H1 (cell line): Measurements from ENCODE around the gene PLEKHG5. TPM values are rescaled to one million over a fixed set of nuclear protein-coding genes. Genes with fewer than 3 reads are reported as not detected.

ENCODE experiments used
- CTCF ChIA-PET: fragments of 300-600 bp; sonication (Branson Sonifier 250); formaldehyde crosslinking; loops from one replicate; lab custom pipeline; 2021; ENCODE audit not compliant: partially characterized antibody; lab: Charles Lee
- POLR2A ChIA-PET: fragments of 300-600 bp; sonication (Branson Sonifier 250); formaldehyde crosslinking; loops from one replicate; lab custom pipeline; 2021; ENCODE audit warnings: inconsistent platforms; ENCODE audit not compliant: partially characterized antibody; lab: Charles Lee
- DNase-seq, 2 experiments: peaks; one replicate each; pipeline versions ENCODE4 v3.0.0 to v3.0.0-alpha.2; 2010 to 2022; ENCODE audit warnings: low spot score in 2 of 2, low read depth in 1 of 2, mixed read lengths in 1 of 2
- FAIRE-seq: peaks from 2 replicates; lab custom pipeline; 2011; peaks lifted over from hg19 to GRCh38; lab: Jason Lieb, UNC
- H2AFZ ChIP-seq: 2 replicates; pipeline ENCODE4 v1.8.1; 2012; ENCODE audit warnings: low read length, inconsistent platforms
- H2AK5ac ChIP-seq: 2 replicates; pipeline ENCODE4 v1.6.1; 2013; ENCODE audit warnings: low read depth, low read length
- H2BK120ac ChIP-seq: replicated peaks from 2 replicates; pipeline ENCODE3; 2013; ENCODE audit warnings: low read depth, low read length, inconsistent platforms
- H2BK12ac ChIP-seq: 2 replicates; pipeline ENCODE4 v1.6.1; 2013; ENCODE audit warnings: low read depth, low read length
- H2BK15ac ChIP-seq: 2 replicates; pipeline ENCODE4 v1.6.1; 2013; ENCODE audit warnings: low read length
- H2BK20ac ChIP-seq: 2 replicates; pipeline ENCODE4 v1.6.1; 2013; ENCODE audit warnings: low read length
- H2BK5ac ChIP-seq: 2 replicates; pipeline ENCODE4 v1.6.1; 2013; ENCODE audit warnings: low read depth, low read length
- H3K14ac ChIP-seq: 2 replicates; pipeline ENCODE4 v1.6.1; 2013; ENCODE audit warnings: inconsistent platforms; ENCODE audit not compliant: insufficient read length
- H3K18ac ChIP-seq: 2 replicates; pipeline ENCODE4 v1.6.1; 2013; ENCODE audit warnings: low read length; ENCODE audit errors: extremely low read depth
- H3K23ac ChIP-seq: 2 replicates; pipeline ENCODE4 v1.6.1; 2013; ENCODE audit warnings: inconsistent platforms; ENCODE audit not compliant: insufficient read length
- H3K23me2 ChIP-seq: 2 replicates; pipeline ENCODE4 v1.6.1; 2013; ENCODE audit warnings: low read depth, low read length
- H3K27ac ChIP-seq: 2 replicates; pipeline ENCODE4 v1.6.1; 2011; ENCODE audit warnings: low read depth, low read length, inconsistent platforms
- H3K27me3 ChIP-seq, 4 experiments: replicated peaks in 1 of 4; 1 replicate in 1 of 4; 2 replicates in 3 of 4; pipeline versions ENCODE4 v1.6.1 to v1.8.1; 2011 to 2013; ENCODE audit warnings: low read length in 3 of 4, mild to moderate bottlenecking in 3 of 4, inconsistent platforms in 2 of 4, mixed read lengths in 2 of 4, moderate library complexity in 1 of 4; ENCODE audit not compliant: control insufficient read depth in 3 of 4, insufficient read depth in 3 of 4; ENCODE audit errors: extremely low read depth in 1 of 4
- H3K36me3 ChIP-seq, 4 experiments: 2 replicates each; pipeline versions ENCODE4 v1.6.1 to v1.8.1; 2011 to 2013; ENCODE audit warnings: mild to moderate bottlenecking in 4 of 4, low read length in 3 of 4, moderate library complexity in 2 of 4, control low read depth in 1 of 4, inconsistent platforms in 1 of 4; ENCODE audit not compliant: insufficient read depth in 4 of 4, control insufficient read depth in 2 of 4
- H3K4ac ChIP-seq: replicated peaks from 2 replicates; pipeline ENCODE3; 2013; ENCODE audit warnings: low read length, low read depth, mixed read lengths, inconsistent platforms; ENCODE audit not compliant: insufficient read length
- H3K4me1 ChIP-seq, 4 experiments: replicated peaks in 1 of 4; 1 replicate in 1 of 4; 2 replicates in 3 of 4; pipeline versions ENCODE4 v1.6.1 to v1.8.1; 2011 to 2013; ENCODE audit warnings: low read length in 3 of 4, inconsistent platforms in 2 of 4, mixed read lengths in 1 of 4; ENCODE audit not compliant: insufficient read depth in 4 of 4, control insufficient read depth in 3 of 4
- H3K4me2 ChIP-seq, 2 experiments: 2 replicates each; pipeline versions ENCODE4 v1.6.1 to v1.8.1; 2011 to 2013; ENCODE audit warnings: low read depth in 2 of 2, low read length in 2 of 2, control low read depth in 1 of 2, inconsistent platforms in 1 of 2, mild to moderate bottlenecking in 1 of 2; ENCODE audit not compliant: insufficient read depth in 1 of 2
- H3K4me3 ChIP-seq, 4 experiments: fragments of 200-600, 300-600 bp in 1 of 4; sonication (generic), shearing (Covaris generic), sonication (Bioruptor Twin) in 1 of 4; 2 replicates each; pipeline versions ENCODE4 v1.5.1 to v1.8.1; 2011 to 2016; ENCODE audit warnings: low read length in 4 of 4, low read depth in 3 of 4, control low read depth in 2 of 4, inconsistent platforms in 2 of 4, mild to moderate bottlenecking in 2 of 4, mixed read lengths in 1 of 4, moderate library complexity in 1 of 4; ENCODE audit not compliant: insufficient read depth in 2 of 4; ENCODE audit errors: extremely low read depth in 1 of 4
- H3K56ac ChIP-seq: replicated peaks from 2 replicates; pipeline ENCODE3; 2013; ENCODE audit warnings: low read depth, mild to moderate bottlenecking, mixed read lengths, low read length, inconsistent platforms; ENCODE audit not compliant: insufficient read length
- H3K79me1 ChIP-seq: 2 replicates; pipeline ENCODE4 v1.6.1; 2013; ENCODE audit warnings: low read depth, low read length, control low read depth
- H3K79me2 ChIP-seq, 2 experiments: 2 replicates each; pipeline versions ENCODE4 v1.6.1 to v1.8.1; 2012 to 2013; ENCODE audit warnings: low read length in 2 of 2, mild to moderate bottlenecking in 2 of 2, inconsistent platforms in 1 of 2; ENCODE audit not compliant: insufficient read depth in 2 of 2, control insufficient read depth in 1 of 2
- H3K9ac ChIP-seq, 4 experiments: replicated peaks in 1 of 4; 1 replicate in 1 of 4; 2 replicates in 3 of 4; pipeline versions ENCODE4 v1.6.1 to v1.8.1; 2011 to 2013; ENCODE audit warnings: low read depth in 3 of 4, low read length in 3 of 4, control low read depth in 2 of 4, mild to moderate bottlenecking in 2 of 4, moderate library complexity in 2 of 4, inconsistent platforms in 1 of 4; ENCODE audit errors: extremely low read depth in 1 of 4
- H3K9me3 ChIP-seq, 2 experiments: 2 replicates each; pipeline versions ENCODE4 v1.6.1 to v1.8.1; 2012 to 2013; ENCODE audit warnings: mild to moderate bottlenecking in 2 of 2, moderate library complexity in 2 of 2, control low read depth in 1 of 2, inconsistent platforms in 1 of 2, low read depth in 1 of 2, low read length in 1 of 2, mixed read lengths in 1 of 2; ENCODE audit not compliant: insufficient read depth in 2 of 2
- H4K20me1 ChIP-seq, 2 experiments: replicated peaks in 1 of 2; 2 replicates each; pipeline versions ENCODE3 to v1.8.1; 2011 to 2013; ENCODE audit warnings: inconsistent platforms in 2 of 2, low read length in 2 of 2, mild to moderate bottlenecking in 1 of 2; ENCODE audit not compliant: insufficient read depth in 2 of 2, control insufficient read depth in 1 of 2
- H4K5ac ChIP-seq: 2 replicates; pipeline ENCODE4 v1.6.1; 2013; ENCODE audit warnings: low read length, low read depth, mixed read lengths, inconsistent platforms; ENCODE audit not compliant: insufficient read length
- H4K8ac ChIP-seq: 2 replicates; pipeline ENCODE4 v1.8.0; 2013; ENCODE audit warnings: mild to moderate bottlenecking, moderate library complexity, low read length, inconsistent platforms; ENCODE audit not compliant: insufficient read depth; ENCODE audit errors: extremely low read depth
- H4K91ac ChIP-seq: replicated peaks from 2 replicates; pipeline ENCODE3; 2013; ENCODE audit warnings: low read length, mixed read lengths, inconsistent platforms; ENCODE audit not compliant: insufficient read length
- BRCA1 ChIP-seq: IDR thresholded peaks from 2 replicates; pipeline ENCODE4 v1.6.1; 2012; ENCODE audit warnings: low read depth, low read length, improper control_type of control experiment
- CBX8 ChIP-seq: fragments of 300-800, 300-1000 bp; sonication (generic); IDR thresholded peaks from 2 replicates; pipeline ENCODE4 v1.7.1; 2016; ENCODE audit warnings: low read depth, low read length, borderline replicate concordance
- CEBPB ChIP-seq: IDR thresholded peaks from 2 replicates; pipeline ENCODE4 v1.6.1; 2012; ENCODE audit warnings: low read depth, low read length
- EGR1 ChIP-seq: IDR thresholded peaks from 2 replicates; pipeline ENCODE4 v1.6.1; 2011; ENCODE audit warnings: low read depth, low read length, borderline replicate concordance
- TEAD4 ChIP-seq: IDR thresholded peaks from 2 replicates; pipeline ENCODE4 v1.6.1; 2012; ENCODE audit warnings: low read depth, low read length, inconsistent platforms, mixed read lengths
- WGBS, 2 experiments: shearing (Covaris generic) in 1 of 2; methylation state at CpG; one replicate each; pipeline versions ENCODE4 v1.1.6 to v1.1.7; 2013 to 2015; ENCODE audit warnings: low lambda C conversion rate in 2 of 2, mixed read lengths in 2 of 2, inconsistent platforms in 1 of 2, low coverage in 1 of 2, missing lambda C conversion rate in 1 of 2; ENCODE audit not compliant: insufficient replicate concordance in 2 of 2, insufficient coverage in 1 of 2, insufficient read length in 1 of 2; ENCODE audit errors: extremely low coverage in 1 of 2, missing lambda C conversion rate in 1 of 2; 5-methylcytosine and 5-hydroxymethylcytosine counted together
- polyA plus RNA-seq, 7 experiments: library from polyadenylated mRNA; depleted of rRNA in 3 of 7; stranded (reverse) in 5 of 7; unstranded in 2 of 7; fragments of >200 nt in 5 of 7; fragments of 200-250 nt in 2 of 7; gene quantifications; 1 replicate in 5 of 7; 2 replicates in 1 of 7; 4 replicates in 1 of 7; pipeline versions ENCODE4 v1.2.1 to v1.2.3, GENCODE V29; 2011 to 2013; ENCODE audit warnings: missing spikeins in 2 of 7, mixed read lengths in 2 of 7
- total RNA-seq: library from RNA; stranded (reverse); fragmentation: NEBNext Ultra II Directional; extraction: Animal tissue kit (Norgen Biotek cat#: 25700); gene quantifications from 2 replicates; pipeline ENCODE4 v1.2.1, GENCODE V29; 2021
- TF ChIP-seq, protein P1 (sequence below): IDR thresholded peaks from 2 replicates; pipeline ENCODE4 v1.6.1; 2012; ENCODE audit warnings: low read length, inconsistent platforms

The PLEKHG5 gene
- total and polyA plus RNA-seq, 2 of the 8 experiments (the other 6 are each of a cell fraction or from before 2014, with no cell fraction given), result 10.4 to 13.8 TPM

DNA sequence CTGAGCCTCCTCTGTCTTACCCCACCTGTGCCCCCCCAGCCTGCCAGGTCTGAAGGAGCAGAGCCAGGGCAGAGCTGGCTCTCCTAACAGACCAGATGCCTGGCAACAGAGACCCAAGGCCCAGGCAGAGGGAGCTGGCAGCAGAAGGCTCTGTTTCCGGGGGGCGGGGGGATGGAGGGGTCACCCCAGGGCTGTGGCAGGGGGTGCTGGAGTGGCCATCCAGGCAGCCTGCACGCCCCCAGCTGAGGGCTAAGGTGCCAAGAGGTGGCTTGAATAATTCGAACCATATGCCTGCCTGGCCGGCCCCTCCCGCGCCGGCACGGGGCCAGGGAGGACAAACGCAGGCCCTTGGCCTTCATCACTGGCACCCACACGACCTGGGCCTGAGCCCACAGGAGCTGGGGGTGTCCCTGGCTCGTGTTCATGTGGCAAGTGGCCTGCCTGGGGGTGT, 16.0 kb upstream of the PLEKHG5 start:
- Histone ChIP-seq H2AFZ (no peak overlapping the region), H2BK15ac (no peak overlapping the region), H3K36me3 (no peaks in the 10 kb centered on the region), H3K9ac (no peak overlapping the region), H3K56ac (no peak overlapping the region), H3K27ac (no peak overlapping the region), H2BK12ac (no peak overlapping the region; the same call in 1 of the 2 replicates), H3K23ac (no peak overlapping the region), H3K4me2 (no peak overlapping the region), H3K4me3 (no peak overlapping the region), H2BK120ac (no peak overlapping the region), H3K4me1 (no peaks in the 10 kb centered on the region; a peak in 1 of 7 replicates), H2BK20ac (no peak overlapping the region), H3K23me2 (no peaks in the 10 kb centered on the region), H4K8ac (peak overlapping the region; percentile 25; the same call in 1 of the 2 replicates), H4K91ac (no peak overlapping the region), H3K9me3 (no peaks in the 10 kb centered on the region), H3K27me3 (no peaks in the 10 kb centered on the region), H2BK5ac (no peak overlapping the region), H2AK5ac (0 out of 2 replicates have a peak overlapping the region, but pooled peaks have one; percentile 6), H3K79me1 (no peaks in the 10 kb centered on the region; the same call in 1 of the 2 replicates), H3K4ac (no peak overlapping the region), H3K79me2 (no peaks in the 10 kb centered on the region), H4K5ac (no peak overlapping the region), H4K20me1 (no peaks in the 10 kb centered on the region), H3K18ac (no peak overlapping the region), H3K14ac (no peak overlapping the region)
- FAIRE-seq (no peak), DNase-seq (no peak)
- 84% methylated on average over 8 of the region's 12 CpGs; no CpG with 5 or more reads in 1 of the 2 experiments for WGBS, 2 experiments
- POLR2A ChIA-PET, result interaction anchor here (0.9 to 2.8 kb wide), 3 partner anchors 12 to 16 kb away, joined by 4 to 9 read pairs (median 4); no protein-coding TSS in a partner anchor
- CTCF ChIA-PET, result interaction anchor here (0.8 to 10.2 kb wide), 7 partner anchors 9 to 59 kb away, joined by 3 to 107 read pairs (median 5); partner anchors contain the start of gene PLEKHG5
- TF ChIP-seq CBX8, result no peak
- TF ChIP-seq, protein P1, sequence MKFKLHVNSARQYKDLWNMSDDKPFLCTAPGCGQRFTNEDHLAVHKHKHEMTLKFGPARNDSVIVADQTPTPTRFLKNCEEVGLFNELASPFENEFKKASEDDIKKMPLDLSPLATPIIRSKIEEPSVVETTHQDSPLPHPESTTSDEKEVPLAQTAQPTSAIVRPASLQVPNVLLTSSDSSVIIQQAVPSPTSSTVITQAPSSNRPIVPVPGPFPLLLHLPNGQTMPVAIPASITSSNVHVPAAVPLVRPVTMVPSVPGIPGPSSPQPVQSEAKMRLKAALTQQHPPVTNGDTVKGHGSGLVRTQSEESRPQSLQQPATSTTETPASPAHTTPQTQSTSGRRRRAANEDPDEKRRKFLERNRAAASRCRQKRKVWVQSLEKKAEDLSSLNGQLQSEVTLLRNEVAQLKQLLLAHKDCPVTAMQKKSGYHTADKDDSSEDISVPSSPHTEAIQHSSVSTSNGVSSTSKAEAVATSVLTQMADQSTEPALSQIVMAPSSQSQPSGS, result no peak
- TF ChIP-seq CEBPB, result no peak
- no peak for TF ChIP-seq BRCA1
- TF ChIP-seq EGR1, result no peak
- TF ChIP-seq TEAD4, result no peak
